Keratinocyte (primary cell): ENCODE measurements around the gene CCDC127.

Source experiments
- CTCF ChIP-seq, 3 experiments: IDR thresholded peaks in 1 of 3; conservative IDR thresholded peaks in 1 of 3; optimal IDR thresholded peaks in 1 of 3; 2 replicates in 2 of 3; 3 replicates in 1 of 3; pipeline versions ENCODE3 to v1.5.1; 2011; ENCODE audit warnings: low read length in 3 of 3, mild to moderate bottlenecking in 3 of 3, moderate library complexity in 2 of 3, control low read depth in 1 of 3, inconsistent platforms in 1 of 3; ENCODE audit not compliant: insufficient read depth in 2 of 3; ENCODE audit errors: extremely low read depth in 1 of 3
- EZH2 ChIP-seq: IDR thresholded peaks from one replicate; pipeline ENCODE4 v1.6.1; 2012; ENCODE audit warnings: inconsistent platforms, mild to moderate bottlenecking, low read length, moderate library complexity

GRCh38 chr5:203246-203930 is 14.6 kb downstream of the CCDC127 start:
- TF ChIP-seq CTCF (optimal IDR thresholded peaks at IDR 0.05 in 1 of 3, IDR thresholded peaks at IDR 0.05 in 1 of 3, conservative IDR thresholded peaks at IDR 0.05 in 1 of 3; ENCODE audit: extremely low read depth in 1 of 3, insufficient read depth in 2 of 3, low read length in 3 of 3) = no peak
- no peak for TF ChIP-seq EZH2
